Left forelimb (tissue), 1 donor: ENCODE measurements around the gene MTTP.
"Not testable (repeated sequence)": the region's sequence is repeated elsewhere in the genome, so short reads cannot be mapped to it uniquely, and the experiment has no call there.

Experiments
- DNase-seq: peaks from one replicate; pipeline ENCODE4 v3.0.0-alpha.2; 2018; ENCODE audit warnings: low spot score

MTTP gene

GRCh38 chr4:99574530-99575324 lies at the start of gene MTTP:
Gene MTTP (plus strand): TSS chr4:99574824. CDS start chr4:99574910, 86 bp downstream.
- no peak for DNase-seq

- no peak for DNase-seq
Measured at GRCh38 chr4:99529228-99529627, 45.4 kb upstream of the MTTP start.

- DNase-seq, result no peak
Measured at GRCh38 chr4:99529956-99530355, 44.7 kb upstream of the MTTP start.

GRCh38 chr4:99534699-99535098 lies 39.9 kb upstream of the MTTP start:
- not testable (repeated sequence) for DNase-seq

GRCh38 chr4:99536271-99536670 lies 38.4 kb upstream of the MTTP start:
- no peak for DNase-seq

GRCh38 chr4:99536848-99537247 lies 37.8 kb upstream of the MTTP start:
- no peak for DNase-seq

- DNase-seq, result no peak
Measured at GRCh38 chr4:99537674-99538073, 37.0 kb upstream of the MTTP start.

GRCh38 chr4:99540277-99540939 lies 34.2 kb upstream of the MTTP start:
- no peak for DNase-seq

GRCh38 chr4:99552872-99553271 lies 21.8 kb upstream of the MTTP start:
- no peak for DNase-seq

GRCh38 chr4:99563310-99564186 lies 11.1 kb upstream of the MTTP start, which contains the start of gene TRMT10A:
Gene TRMT10A (minus strand): TSS chr4:99564039. CDS start chr4:99559338, 4,701 bp downstream.
- peak; percentile 99 for DNase-seq

- no peak for DNase-seq
Measured at GRCh38 chr4:99564921-99565320, 9.7 kb upstream of the MTTP start.

- no peak for DNase-seq
Measured at GRCh38 chr4:99571883-99572282, 2.7 kb upstream of the MTTP start.

GRCh38 chr4:99572527-99573240 lies 1.9 kb upstream of the MTTP start:
- no peak for DNase-seq

GRCh38 chr4:99573735-99574368 lies 772 bp upstream of the MTTP start:
- DNase-seq, result no peak

GRCh38 chr4:99578714-99579113 lies 4.1 kb downstream of the MTTP start:
- DNase-seq, result no peak

GRCh38 chr4:99585516-99585915 lies 10.9 kb downstream of the MTTP start:
- DNase-seq, result no peak

- DNase-seq, result no peak
Measured at GRCh38 chr4:99586322-99586721, 11.7 kb downstream of the MTTP start.

- no peak for DNase-seq
Measured at GRCh38 chr4:99586797-99587196, 12.2 kb downstream of the MTTP start.

GRCh38 chr4:99587309-99587708 lies 12.7 kb downstream of the MTTP start:
- DNase-seq, result no peak

- no peak for DNase-seq
Measured at GRCh38 chr4:99587803-99588202, 13.2 kb downstream of the MTTP start.

- no peak for DNase-seq
Measured at GRCh38 chr4:99591757-99592156, 17.1 kb downstream of the MTTP start.
